Inferior parietal cortex (tissue), 1 donor: ENCODE measurements around the gene NUDT3.
"Not testable (repeated sequence)": the region's sequence is repeated elsewhere in the genome, so short reads cannot be mapped to it uniquely, and the experiment has no call there.

ENCODE experiments used
- DNase-seq: peaks from one replicate; pipeline ENCODE4 v3.0.0-alpha.2; 2016; ENCODE audit errors: extremely low spot score

NUDT3 gene

DNA sequence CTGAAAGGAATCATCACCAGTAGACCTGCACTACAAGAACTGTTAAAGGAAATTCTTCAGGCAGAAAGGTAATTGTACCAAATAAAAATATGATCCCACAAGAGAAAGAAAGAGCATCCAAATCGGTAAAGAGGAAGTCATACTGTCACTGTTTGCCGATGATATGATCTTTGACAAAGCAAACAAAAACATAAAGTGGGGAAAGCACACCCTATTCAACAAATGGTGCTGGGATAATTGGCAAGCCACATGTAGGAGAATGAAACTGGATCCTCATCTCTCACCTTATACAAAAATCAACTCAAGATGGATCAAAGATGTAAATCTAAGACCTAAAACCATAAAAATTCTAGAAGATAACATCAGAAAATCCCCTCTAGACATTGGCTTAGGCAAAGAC is 140.1 kb downstream of the NUDT3 start:
- not testable (repeated sequence) for DNase-seq

DNA sequence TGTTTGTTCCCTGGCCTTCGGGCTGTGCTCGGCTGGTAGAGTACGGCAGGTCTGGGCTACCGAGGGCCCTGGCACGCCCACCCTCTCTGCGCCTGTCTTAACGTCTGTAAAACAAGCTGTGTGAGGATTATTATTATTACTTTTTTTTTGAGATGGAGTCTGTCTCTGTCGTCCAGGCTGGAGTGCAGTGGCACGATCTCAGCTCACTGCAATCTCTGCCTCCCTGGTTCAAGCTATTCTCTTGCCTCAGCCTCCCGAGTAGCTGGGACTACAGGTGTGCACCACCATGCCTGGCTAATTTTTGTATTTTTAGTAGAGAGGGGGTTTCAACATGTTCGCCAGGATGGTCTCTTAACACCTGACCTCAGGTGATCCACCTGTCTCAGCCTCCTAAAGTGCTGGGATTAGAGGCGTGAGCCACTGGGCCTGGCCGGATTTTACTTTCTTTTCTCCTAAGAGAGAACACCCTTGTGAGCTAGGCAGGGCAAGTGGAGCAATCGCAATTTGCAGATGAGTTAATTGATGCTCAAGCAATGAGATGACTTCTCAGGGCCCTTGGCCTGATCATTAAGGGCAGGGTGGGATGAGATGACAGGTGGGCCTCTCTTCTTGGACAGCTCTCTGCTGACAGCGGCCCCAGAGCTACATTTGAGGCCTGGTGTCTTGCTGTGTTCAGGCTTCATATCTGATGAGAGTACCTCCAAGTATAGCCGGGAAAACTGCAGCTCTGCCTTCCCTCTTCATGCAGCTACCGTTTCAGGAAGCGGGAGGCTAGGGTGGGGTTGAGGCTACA is 142.8 kb downstream of the NUDT3 start:
- no peak for DNase-seq

DNA sequence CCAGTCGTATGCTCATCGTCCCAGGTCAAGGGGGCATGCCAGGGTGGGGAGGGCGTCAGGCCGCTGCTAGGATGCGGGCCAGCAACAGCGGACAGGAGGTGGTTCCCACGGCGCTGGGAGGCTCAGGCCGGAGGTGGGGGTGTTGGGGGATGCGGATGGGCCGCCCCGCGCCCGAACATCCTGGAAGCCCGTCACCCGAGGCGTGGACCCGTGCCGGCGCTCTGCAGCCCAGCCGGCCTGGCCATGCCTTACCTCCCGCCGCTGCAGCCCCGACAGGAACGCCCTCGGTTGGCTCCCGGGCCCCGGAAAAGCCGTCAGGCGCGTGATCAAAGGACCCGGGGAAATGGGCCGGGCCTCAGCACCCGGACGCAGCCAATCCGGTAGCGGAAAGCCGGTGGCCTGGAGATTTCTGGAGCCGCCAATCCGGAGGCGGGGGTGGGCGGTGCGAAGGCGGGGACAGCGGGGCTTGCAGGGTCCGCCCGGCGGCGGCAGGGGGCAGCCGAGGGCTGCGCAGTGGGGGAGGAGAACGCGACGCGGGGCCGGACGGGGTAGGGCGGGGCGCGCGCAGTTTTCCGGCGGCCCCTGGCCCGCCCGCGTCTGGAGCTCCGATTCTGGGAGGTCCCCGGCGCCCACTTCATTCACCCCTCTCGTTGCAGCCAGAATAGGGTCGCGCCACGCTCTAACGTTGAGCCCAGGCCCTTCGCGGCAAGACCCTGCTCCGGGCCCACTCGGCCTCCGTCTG is 143.6 kb downstream of the NUDT3 start, which contains the start of gene SMIM29:
TSS of gene SMIM29 (minus strand) at position 280 of the 742 bp plus-strand sequence. CDS start 1,215 bp downstream, outside the sequence.
- DNase-seq = peak; percentile 93

DNA sequence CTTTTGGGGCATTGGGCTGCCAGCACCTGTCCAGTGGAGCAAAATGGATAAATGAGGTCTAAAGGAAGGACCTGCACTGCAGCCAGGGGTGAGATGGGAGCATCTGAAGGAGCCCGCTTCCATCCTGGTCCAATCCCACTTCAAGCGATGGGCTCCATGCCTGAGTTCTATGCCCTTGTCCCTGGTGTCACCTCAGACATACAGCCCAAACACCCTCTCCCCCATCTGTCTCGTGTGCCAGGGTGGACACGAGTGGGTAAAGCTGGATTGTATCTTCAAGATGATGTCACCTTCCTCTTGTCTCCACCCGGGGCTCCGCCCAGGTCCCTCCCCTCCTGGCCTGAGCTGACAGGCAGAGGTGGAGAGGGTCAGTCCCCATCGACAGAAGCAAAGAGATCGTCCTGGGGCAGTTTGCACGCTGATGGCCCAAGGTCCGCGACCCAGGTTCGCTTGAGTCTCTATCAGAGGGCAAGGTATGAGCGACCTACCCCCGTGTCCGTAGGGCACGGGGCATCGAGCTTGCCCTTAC is 144.2 kb downstream of the NUDT3 start:
- no peak for DNase-seq

DNA sequence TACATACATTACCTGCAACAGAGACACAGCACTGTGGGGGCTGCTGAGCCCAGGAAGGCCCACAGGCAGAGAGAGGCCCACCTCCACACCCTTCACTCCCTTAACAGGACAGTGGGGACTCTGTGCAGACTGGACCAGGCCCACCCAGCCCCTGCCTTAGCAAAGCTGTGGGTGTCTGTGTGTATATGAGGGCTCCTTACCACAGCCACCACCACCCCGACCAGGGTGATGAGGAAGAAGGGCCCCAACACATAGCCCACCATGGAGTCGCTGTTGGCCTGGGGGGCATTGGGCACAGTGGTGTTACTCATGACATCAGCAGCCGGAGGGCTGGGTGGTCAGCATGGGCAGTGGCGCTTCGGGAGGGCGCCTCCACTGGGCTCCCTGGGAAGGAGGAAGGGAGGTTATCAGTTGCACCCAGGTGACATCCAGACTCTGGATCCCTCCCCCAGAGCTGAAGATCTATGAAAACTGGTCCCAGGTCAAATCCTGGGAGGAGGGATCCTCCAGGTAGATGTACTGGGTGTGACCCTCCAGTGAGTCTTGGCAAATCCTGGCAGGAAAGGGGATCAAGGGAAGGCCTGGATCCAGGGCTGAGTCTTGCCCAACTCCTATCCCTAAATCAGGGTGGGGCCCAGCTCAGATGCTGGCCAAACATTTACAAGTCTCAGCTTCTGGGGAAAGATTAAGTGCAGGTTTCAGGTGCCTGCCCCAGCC is 144.8 kb downstream of the NUDT3 start:
- no peak for DNase-seq

DNA sequence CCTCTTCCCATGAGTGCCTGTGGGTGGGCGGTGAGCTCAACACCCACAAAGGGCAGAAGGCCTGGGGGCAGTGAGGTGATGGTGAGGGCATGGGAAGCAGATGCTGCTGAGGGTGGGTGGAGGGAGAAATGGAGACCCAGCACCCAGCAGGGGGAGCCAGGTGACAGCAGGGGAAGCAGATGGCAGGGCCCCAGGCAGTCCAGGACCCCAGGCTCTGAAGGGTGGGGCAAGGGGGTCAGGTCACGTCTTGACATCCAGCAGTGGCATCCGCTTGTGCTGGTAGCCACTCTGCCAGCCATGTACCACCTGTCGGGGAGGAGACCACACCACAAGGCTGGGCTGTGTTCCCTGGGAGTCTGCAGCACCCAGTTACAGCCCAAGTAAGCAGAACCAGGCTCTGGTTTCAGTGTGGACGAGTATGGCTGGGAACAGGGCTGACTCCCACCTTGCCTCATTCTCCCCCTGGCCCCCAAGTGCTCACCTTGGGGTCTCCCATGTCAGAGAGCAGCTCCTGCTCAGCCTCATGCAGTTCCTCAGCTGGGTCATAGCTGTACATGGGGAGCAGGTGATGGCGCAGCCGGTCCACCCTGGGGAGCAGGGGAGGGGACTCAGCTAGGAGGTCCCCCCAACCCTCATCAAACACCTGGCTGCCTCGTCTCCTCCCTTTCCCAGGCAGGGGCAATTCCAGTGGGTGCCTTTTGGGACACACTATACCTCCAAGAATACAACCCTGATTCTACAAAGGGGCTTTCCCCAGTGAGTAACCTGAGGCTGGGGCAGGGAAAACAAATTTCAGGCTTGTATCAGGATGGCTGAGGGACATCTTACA is 145.7 kb downstream of the NUDT3 start:
- DNase-seq = no peak

DNA sequence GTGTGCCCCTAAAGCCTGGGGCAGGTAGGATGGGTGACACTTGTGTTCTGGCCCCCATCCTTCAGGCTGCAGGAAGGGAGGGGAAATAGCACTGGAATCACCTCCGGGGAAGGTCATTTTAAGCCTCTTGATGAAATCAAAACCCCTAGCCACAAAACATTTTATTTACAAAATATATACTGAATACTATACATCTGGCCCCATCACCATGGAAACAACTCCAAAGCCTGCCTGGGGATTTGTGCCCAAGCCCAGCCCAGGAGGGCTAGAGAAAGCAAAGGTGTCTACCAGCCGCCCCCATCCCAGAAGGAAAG is 146.3 kb downstream of the NUDT3 start:
- no peak for DNase-seq

DNA sequence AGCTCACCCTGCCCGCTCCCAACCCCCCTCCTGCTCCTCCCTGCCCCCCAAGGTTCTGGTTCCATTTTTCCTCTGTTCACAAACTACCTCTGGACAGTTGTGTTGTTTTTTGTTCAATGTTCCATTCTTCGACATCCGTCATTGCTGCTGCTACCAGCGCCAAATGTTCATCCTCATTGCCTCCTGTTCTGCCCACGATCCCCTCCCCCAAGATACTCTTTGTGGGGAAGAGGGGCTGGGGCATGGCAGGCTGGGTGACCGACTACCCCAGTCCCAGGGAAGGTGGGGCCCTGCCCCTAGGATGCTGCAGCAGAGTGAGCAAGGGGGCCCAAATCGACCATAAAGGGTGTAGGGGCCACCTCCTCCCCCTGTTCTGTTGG is 146.7 kb downstream of the NUDT3 start:
- not testable (repeated sequence) for DNase-seq

DNA sequence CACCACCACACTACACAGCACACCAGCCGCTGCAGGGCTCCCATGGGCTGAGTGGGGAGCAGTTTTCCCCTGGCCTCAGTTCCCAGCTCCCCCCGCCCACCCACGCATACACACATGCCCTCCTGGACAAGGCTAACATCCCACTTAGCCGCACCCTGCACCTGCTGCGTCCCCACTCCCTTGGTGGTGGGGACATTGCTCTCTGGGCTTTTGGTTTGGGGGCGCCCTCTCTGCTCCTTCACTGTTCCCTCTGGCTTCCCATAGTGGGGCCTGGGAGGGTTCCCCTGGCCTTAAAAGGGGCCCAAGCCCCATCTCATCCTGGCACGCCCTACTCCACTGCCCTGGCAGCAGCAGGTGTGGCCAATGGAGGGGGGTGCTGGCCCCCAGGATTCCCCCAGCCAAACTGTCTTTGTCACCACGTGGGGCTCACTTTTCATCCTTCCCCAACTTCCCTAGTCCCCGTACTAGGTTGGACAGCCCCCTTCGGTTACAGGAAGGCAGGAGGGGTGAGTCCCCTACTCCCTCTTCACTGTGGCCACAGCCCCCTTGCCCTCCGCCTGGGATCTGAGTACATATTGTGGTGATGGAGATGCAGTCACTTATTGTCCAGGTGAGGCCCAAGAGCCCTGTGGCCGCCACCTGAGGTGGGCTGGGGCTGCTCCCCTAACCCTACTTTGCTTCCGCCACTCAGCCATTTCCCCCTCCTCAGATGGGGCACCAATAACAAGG is 147.3 kb downstream of the NUDT3 start:
- not testable (repeated sequence) for DNase-seq

DNA sequence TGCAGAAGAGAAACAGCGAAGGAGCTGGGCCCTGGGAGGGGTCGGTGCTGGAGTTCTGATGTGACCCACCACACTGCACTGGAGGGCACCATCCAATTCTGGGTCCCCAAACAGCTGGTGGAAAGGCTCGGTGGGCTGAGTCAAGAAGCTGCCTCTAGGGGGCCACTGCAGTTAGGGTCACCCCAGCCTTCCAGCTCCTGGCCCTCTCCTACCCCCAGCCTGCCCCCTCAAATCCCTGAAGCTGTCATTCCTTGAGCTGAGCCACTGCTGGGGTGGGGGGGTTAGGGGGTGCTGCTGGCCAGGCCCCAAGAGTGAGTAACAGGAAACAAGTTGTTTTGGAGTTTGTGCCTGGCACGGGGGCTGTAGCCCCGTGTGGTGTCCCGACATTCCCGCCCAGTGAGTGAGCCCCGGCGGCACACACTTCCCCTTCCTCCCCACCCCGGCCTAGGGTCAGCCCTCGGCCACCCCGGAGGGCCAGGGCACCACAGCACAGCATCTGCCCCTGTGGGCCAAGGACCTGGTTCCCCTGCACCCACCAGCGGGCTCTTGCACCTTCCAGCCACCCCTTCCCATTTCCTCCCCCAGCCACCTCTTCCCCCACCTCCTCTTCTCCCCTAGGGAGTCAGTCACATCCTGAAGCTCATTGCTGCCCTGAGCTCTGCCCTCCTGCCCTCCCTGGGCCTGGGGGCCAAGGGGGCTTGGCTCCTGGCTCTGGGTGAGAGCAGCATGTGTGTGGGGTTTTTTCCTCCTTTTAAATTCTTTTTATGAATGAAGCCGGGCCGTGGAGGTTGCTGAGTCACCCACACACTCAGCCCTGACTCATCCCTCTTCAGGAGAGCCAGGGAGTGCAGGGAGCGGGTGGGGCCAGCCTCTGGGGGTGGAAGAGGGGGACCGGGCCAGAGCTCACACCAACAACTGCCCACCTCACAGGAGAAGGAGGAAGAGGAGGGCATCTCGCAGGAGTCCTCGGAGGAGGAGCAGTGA is 148.3 kb downstream of the NUDT3 start:
- peak; percentile 47 for DNase-seq

DNA sequence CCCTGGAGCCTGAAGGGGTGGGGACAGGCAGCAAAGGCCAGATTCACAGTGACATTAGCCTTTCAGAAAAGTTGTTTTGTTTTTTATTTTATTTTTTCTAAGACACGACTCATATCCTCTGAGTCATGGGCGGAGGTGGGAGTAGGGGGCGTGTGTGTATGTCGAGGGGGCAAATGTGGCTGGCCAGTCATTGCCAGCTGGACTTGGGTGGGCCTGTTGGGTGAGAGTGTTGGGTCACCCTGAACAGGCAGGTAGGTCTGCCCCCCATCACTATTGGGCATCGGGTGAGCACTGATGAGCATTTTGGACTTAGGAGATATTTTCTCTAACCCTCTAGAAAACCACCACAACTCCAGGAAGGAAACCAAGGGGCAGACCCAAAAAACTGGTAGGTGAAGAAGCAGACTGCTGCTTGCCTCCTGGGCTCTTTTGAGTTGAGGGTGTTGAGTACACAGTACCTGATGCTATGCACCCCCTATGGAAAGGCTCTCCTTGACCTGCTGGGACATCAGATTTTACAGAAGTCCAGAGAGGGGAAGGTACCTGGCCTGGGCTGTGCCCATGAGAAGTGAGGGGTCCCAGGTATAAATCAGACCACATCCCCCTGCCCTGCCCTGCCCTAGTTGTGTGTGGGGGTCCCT is 149.2 kb downstream of the NUDT3 start:
- DNase-seq = no peak

DNA sequence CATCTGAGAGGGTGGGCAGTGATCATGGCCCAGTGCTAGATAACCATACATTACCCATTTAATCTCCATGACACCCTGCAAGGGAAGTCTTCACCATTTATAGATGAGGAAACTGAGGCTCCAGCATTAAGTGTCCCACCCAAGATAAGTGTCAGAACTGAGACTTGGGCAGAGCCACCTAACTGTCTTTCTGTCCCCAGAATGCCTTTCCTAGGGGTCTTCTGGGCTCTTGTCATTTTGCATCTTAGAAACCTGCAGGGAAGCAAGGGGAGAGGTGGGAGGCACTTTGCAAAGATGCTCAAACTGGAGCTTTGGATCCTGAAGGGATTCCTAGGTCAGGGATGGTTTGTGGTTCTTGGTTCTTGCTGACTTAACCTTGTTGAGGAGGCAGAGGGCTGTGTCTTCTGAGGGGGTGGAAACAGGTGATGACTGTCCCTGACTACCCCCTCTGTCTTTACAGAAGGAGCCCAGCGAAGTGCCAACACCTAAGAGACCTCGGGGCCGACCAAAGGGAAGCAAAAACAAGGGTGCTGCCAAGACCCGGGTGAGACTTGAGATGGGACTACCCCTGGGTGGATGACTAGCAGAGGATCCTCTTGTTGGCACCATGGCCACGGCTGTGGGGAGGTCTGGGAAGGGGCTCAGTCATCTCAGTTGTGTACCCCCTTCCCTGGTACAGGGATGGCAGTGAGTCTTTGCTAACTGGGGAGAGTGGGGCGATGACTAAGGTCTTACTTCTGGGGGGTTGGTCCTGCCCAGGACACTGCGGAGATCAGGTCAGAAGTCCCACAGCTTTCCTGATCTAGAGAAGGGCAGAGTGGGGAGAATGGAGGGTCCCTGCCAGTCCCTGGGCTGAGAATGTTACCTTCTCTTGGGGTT is 150.0 kb downstream of the NUDT3 start:
- no peak for DNase-seq

DNA sequence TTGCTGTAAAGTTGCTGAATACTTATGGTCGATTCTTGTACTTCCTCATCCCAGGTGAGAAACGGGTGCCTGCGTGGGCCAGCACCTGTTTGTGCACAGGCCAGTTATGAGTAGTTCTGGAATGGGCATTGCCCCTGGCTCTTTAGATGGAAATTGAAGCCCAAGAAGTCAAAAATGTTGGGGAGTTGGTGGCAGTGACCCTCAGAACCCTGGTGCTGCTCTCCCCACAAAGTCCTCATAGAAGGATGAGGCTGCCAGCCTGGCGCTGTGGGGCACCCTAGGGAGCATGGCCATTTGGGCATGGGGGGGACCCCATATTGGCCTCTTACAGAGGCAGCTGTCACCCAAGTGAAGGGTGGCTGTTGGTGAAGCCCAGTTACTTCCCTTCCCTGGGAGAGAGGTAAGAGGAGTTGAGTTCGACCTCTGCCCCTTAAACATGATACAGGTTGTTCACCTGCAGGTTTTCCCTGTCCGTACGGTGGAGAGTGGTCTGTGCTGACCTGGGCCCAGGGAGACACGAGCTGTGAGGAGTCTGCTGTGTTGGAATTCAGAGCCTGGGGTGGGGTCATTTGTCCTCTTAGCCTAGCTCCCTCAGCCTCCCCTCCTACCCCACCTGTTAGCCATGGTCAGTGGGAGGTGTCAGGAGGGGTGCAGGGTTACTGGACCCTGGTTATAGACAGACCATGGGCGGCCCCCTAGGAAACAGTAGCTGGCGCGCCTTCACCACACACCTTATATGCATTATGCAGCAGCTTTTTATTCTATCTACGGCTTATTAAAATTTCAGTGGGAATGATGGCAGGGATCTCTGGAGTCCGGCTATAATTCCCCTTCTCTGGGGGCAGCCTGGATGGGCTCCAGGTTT is 150.9 kb downstream of the NUDT3 start:
- no peak for DNase-seq

DNA sequence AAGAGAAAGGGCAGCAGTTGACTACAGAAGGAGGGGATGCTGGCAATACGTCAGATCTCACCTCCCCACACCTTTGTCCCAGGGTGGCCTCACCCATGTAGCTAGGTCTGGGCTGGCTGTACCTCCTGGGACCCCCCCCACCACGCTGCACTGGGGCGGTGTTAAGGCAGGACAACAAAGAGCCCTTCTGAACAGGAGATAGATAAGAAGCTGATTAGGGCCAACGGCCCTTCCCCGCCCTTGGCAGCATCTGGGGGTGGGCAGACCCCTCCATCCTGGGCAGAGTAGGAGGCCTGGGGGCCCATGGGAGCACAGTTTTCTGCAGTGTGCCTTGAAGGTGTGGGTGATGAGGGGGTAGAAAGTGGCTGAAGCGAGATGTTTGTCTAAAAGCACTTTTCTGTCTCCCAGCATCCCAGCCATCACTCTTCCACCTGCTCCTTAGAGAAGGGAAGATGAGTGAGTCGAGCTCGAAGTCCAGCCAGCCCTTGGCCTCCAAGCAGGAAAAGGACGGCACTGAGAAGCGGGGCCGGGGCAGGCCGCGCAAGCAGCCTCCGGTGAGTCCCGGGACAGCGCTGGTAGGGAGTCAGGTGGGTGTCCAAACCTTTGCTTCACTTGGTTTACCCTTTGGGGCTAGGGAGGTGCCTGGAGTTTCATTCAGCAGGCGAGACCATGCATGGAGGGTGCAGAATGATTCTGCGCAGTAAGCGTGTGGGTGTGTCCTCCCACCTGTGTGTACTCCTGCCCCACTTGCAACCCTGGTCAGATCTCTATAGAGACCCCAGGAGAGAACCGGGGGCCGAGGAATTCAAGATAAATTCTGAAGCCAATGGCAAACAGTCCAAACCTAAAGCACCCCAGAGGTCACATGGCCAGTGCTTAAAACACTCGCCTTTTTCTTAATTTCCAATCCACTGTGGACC is 151.9 kb downstream of the NUDT3 start:
- DNase-seq = no peak

DNA sequence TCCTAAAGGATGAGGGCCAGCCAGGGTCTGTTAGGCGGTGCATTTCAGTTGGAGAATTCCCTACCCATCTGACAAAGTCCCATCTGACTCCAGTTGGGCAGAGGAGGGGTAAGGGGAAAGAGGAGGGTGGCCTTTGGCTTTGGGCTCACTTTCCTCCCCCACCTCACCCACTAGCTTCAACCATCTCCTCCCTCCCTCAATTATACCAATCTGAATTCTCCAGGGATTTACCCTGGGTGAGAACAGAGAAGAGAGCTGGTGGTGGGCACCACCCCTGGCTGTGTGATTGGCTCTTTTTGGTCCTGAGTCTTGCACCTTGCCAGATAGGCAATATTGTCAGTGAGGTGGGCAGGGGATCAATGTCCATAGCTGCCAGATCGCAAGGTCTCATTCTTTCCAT is 152.6 kb downstream of the NUDT3 start:
- DNase-seq = no peak

DNA sequence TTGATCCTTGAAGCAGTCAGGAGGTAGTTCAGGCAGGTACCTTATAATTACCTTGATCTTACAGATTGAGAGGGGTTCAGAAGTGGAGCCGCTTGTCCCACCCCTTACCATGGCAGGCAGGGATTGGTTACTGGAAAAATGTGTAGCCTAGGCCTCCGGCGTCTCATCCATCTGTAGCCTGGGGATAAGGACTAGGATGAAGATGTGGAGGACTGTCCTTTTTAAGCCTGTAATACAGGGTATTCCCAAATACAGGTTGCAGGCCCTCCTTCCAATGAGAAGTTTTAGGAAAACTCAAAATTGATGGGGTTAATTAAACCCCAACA is 153.0 kb downstream of the NUDT3 start:
- DNase-seq = no peak
